H1 (cell line): ENCODE results near the gene SLC35F3. TPM values are rescaled to one million over a fixed set of nuclear protein-coding genes. Genes with fewer than 3 reads are reported as not detected.

Experiments
- CTCF ChIA-PET: fragments of 300-600 bp; sonication (Branson Sonifier 250); formaldehyde crosslinking; loops from one replicate; lab custom pipeline; 2021; ENCODE audit not compliant: partially characterized antibody; lab: Charles Lee
- POLR2A ChIA-PET: fragments of 300-600 bp; sonication (Branson Sonifier 250); formaldehyde crosslinking; loops from one replicate; lab custom pipeline; 2021; ENCODE audit warnings: inconsistent platforms; ENCODE audit not compliant: partially characterized antibody; lab: Charles Lee
- DNase-seq, 2 experiments: peaks; one replicate each; pipeline versions ENCODE4 v3.0.0 to v3.0.0-alpha.2; 2010 to 2022; ENCODE audit warnings: low spot score in 2 of 2, low read depth in 1 of 2, mixed read lengths in 1 of 2
- FAIRE-seq: peaks from 2 replicates; lab custom pipeline; 2011; peaks lifted over from hg19 to GRCh38; lab: Jason Lieb, UNC
- H2AFZ ChIP-seq: 2 replicates; pipeline ENCODE4 v1.8.1; 2012; ENCODE audit warnings: low read length, inconsistent platforms
- H2AK5ac ChIP-seq: 2 replicates; pipeline ENCODE4 v1.6.1; 2013; ENCODE audit warnings: low read depth, low read length
- H2BK120ac ChIP-seq: replicated peaks from 2 replicates; pipeline ENCODE3; 2013; ENCODE audit warnings: low read depth, low read length, inconsistent platforms
- H2BK12ac ChIP-seq: 2 replicates; pipeline ENCODE4 v1.6.1; 2013; ENCODE audit warnings: low read depth, low read length
- H2BK15ac ChIP-seq: 2 replicates; pipeline ENCODE4 v1.6.1; 2013; ENCODE audit warnings: low read length
- H2BK20ac ChIP-seq: 2 replicates; pipeline ENCODE4 v1.6.1; 2013; ENCODE audit warnings: low read length
- H2BK5ac ChIP-seq: 2 replicates; pipeline ENCODE4 v1.6.1; 2013; ENCODE audit warnings: low read depth, low read length
- H3K14ac ChIP-seq: 2 replicates; pipeline ENCODE4 v1.6.1; 2013; ENCODE audit warnings: inconsistent platforms; ENCODE audit not compliant: insufficient read length
- H3K18ac ChIP-seq: 2 replicates; pipeline ENCODE4 v1.6.1; 2013; ENCODE audit warnings: low read length; ENCODE audit errors: extremely low read depth
- H3K23ac ChIP-seq: 2 replicates; pipeline ENCODE4 v1.6.1; 2013; ENCODE audit warnings: inconsistent platforms; ENCODE audit not compliant: insufficient read length
- H3K23me2 ChIP-seq: 2 replicates; pipeline ENCODE4 v1.6.1; 2013; ENCODE audit warnings: low read depth, low read length
- H3K27ac ChIP-seq: 2 replicates; pipeline ENCODE4 v1.6.1; 2011; ENCODE audit warnings: low read depth, low read length, inconsistent platforms
- H3K27me3 ChIP-seq, 4 experiments: replicated peaks in 1 of 4; 1 replicate in 1 of 4; 2 replicates in 3 of 4; pipeline versions ENCODE4 v1.6.1 to v1.8.1; 2011 to 2013; ENCODE audit warnings: low read length in 3 of 4, mild to moderate bottlenecking in 3 of 4, inconsistent platforms in 2 of 4, mixed read lengths in 2 of 4, moderate library complexity in 1 of 4; ENCODE audit not compliant: control insufficient read depth in 3 of 4, insufficient read depth in 3 of 4; ENCODE audit errors: extremely low read depth in 1 of 4
- H3K36me3 ChIP-seq, 4 experiments: 2 replicates each; pipeline versions ENCODE4 v1.6.1 to v1.8.1; 2011 to 2013; ENCODE audit warnings: mild to moderate bottlenecking in 4 of 4, low read length in 3 of 4, moderate library complexity in 2 of 4, control low read depth in 1 of 4, inconsistent platforms in 1 of 4; ENCODE audit not compliant: insufficient read depth in 4 of 4, control insufficient read depth in 2 of 4
- H3K4ac ChIP-seq: replicated peaks from 2 replicates; pipeline ENCODE3; 2013; ENCODE audit warnings: low read length, low read depth, mixed read lengths, inconsistent platforms; ENCODE audit not compliant: insufficient read length
- H3K4me1 ChIP-seq, 4 experiments: replicated peaks in 1 of 4; 1 replicate in 1 of 4; 2 replicates in 3 of 4; pipeline versions ENCODE4 v1.6.1 to v1.8.1; 2011 to 2013; ENCODE audit warnings: low read length in 3 of 4, inconsistent platforms in 2 of 4, mixed read lengths in 1 of 4; ENCODE audit not compliant: insufficient read depth in 4 of 4, control insufficient read depth in 3 of 4
- H3K4me2 ChIP-seq, 2 experiments: 2 replicates each; pipeline versions ENCODE4 v1.6.1 to v1.8.1; 2011 to 2013; ENCODE audit warnings: low read depth in 2 of 2, low read length in 2 of 2, control low read depth in 1 of 2, inconsistent platforms in 1 of 2, mild to moderate bottlenecking in 1 of 2; ENCODE audit not compliant: insufficient read depth in 1 of 2
- H3K4me3 ChIP-seq, 4 experiments: fragments of 200-600, 300-600 bp in 1 of 4; sonication (generic), shearing (Covaris generic), sonication (Bioruptor Twin) in 1 of 4; 2 replicates each; pipeline versions ENCODE4 v1.5.1 to v1.8.1; 2011 to 2016; ENCODE audit warnings: low read length in 4 of 4, low read depth in 3 of 4, control low read depth in 2 of 4, inconsistent platforms in 2 of 4, mild to moderate bottlenecking in 2 of 4, mixed read lengths in 1 of 4, moderate library complexity in 1 of 4; ENCODE audit not compliant: insufficient read depth in 2 of 4; ENCODE audit errors: extremely low read depth in 1 of 4
- H3K56ac ChIP-seq: replicated peaks from 2 replicates; pipeline ENCODE3; 2013; ENCODE audit warnings: low read depth, mild to moderate bottlenecking, mixed read lengths, low read length, inconsistent platforms; ENCODE audit not compliant: insufficient read length
- H3K79me1 ChIP-seq: 2 replicates; pipeline ENCODE4 v1.6.1; 2013; ENCODE audit warnings: low read depth, low read length, control low read depth
- H3K79me2 ChIP-seq, 2 experiments: 2 replicates each; pipeline versions ENCODE4 v1.6.1 to v1.8.1; 2012 to 2013; ENCODE audit warnings: low read length in 2 of 2, mild to moderate bottlenecking in 2 of 2, inconsistent platforms in 1 of 2; ENCODE audit not compliant: insufficient read depth in 2 of 2, control insufficient read depth in 1 of 2
- H3K9ac ChIP-seq, 4 experiments: replicated peaks in 1 of 4; 1 replicate in 1 of 4; 2 replicates in 3 of 4; pipeline versions ENCODE4 v1.6.1 to v1.8.1; 2011 to 2013; ENCODE audit warnings: low read depth in 3 of 4, low read length in 3 of 4, control low read depth in 2 of 4, mild to moderate bottlenecking in 2 of 4, moderate library complexity in 2 of 4, inconsistent platforms in 1 of 4; ENCODE audit errors: extremely low read depth in 1 of 4
- H3K9me3 ChIP-seq, 2 experiments: 2 replicates each; pipeline versions ENCODE4 v1.6.1 to v1.8.1; 2012 to 2013; ENCODE audit warnings: mild to moderate bottlenecking in 2 of 2, moderate library complexity in 2 of 2, control low read depth in 1 of 2, inconsistent platforms in 1 of 2, low read depth in 1 of 2, low read length in 1 of 2, mixed read lengths in 1 of 2; ENCODE audit not compliant: insufficient read depth in 2 of 2
- H4K20me1 ChIP-seq, 2 experiments: replicated peaks in 1 of 2; 2 replicates each; pipeline versions ENCODE3 to v1.8.1; 2011 to 2013; ENCODE audit warnings: inconsistent platforms in 2 of 2, low read length in 2 of 2, mild to moderate bottlenecking in 1 of 2; ENCODE audit not compliant: insufficient read depth in 2 of 2, control insufficient read depth in 1 of 2
- H4K5ac ChIP-seq: 2 replicates; pipeline ENCODE4 v1.6.1; 2013; ENCODE audit warnings: low read length, low read depth, mixed read lengths, inconsistent platforms; ENCODE audit not compliant: insufficient read length
- H4K8ac ChIP-seq: 2 replicates; pipeline ENCODE4 v1.8.0; 2013; ENCODE audit warnings: mild to moderate bottlenecking, moderate library complexity, low read length, inconsistent platforms; ENCODE audit not compliant: insufficient read depth; ENCODE audit errors: extremely low read depth
- H4K91ac ChIP-seq: replicated peaks from 2 replicates; pipeline ENCODE3; 2013; ENCODE audit warnings: low read length, mixed read lengths, inconsistent platforms; ENCODE audit not compliant: insufficient read length
- ATF2 ChIP-seq: IDR thresholded peaks from 2 replicates; pipeline ENCODE4 v1.6.1; 2012; ENCODE audit warnings: low read length, inconsistent platforms
- EP300 ChIP-seq, 2 experiments: IDR thresholded peaks; 1 replicate in 1 of 2; 2 replicates in 1 of 2; pipeline ENCODE4 v1.6.1; 2011 to 2012; ENCODE audit warnings: low read depth in 2 of 2, low read length in 2 of 2, mild to moderate bottlenecking in 2 of 2, borderline replicate concordance in 1 of 2, inconsistent platforms in 1 of 2, moderate library complexity in 1 of 2
- JUND ChIP-seq: IDR thresholded peaks from 2 replicates; pipeline ENCODE4 v1.6.1; 2011; ENCODE audit warnings: mild to moderate bottlenecking, improper control_type of control experiment, low read length
- POLR2A ChIP-seq, 2 experiments: IDR thresholded peaks; 1 replicate in 1 of 2; 2 replicates in 1 of 2; pipeline ENCODE4 v1.6.1; 2011; ENCODE audit warnings: low read depth in 2 of 2, low read length in 2 of 2, mild to moderate bottlenecking in 2 of 2; ENCODE audit errors: control extremely low read depth in 1 of 2
- RNF2 ChIP-seq: fragments of 200-900, 300-1000 bp; sonication (generic); IDR thresholded peaks from 2 replicates; pipeline ENCODE4 v1.7.1; 2016; ENCODE audit warnings: borderline replicate concordance, low read depth, mild to moderate bottlenecking, antibody characterized with exemption, low read length; ENCODE audit not compliant: poor library complexity, severe bottlenecking; ENCODE audit errors: missing control alignments
- WGBS, 2 experiments: shearing (Covaris generic) in 1 of 2; methylation state at CpG; one replicate each; pipeline versions ENCODE4 v1.1.6 to v1.1.7; 2013 to 2015; ENCODE audit warnings: low lambda C conversion rate in 2 of 2, mixed read lengths in 2 of 2, inconsistent platforms in 1 of 2, low coverage in 1 of 2, missing lambda C conversion rate in 1 of 2; ENCODE audit not compliant: insufficient replicate concordance in 2 of 2, insufficient coverage in 1 of 2, insufficient read length in 1 of 2; ENCODE audit errors: extremely low coverage in 1 of 2, missing lambda C conversion rate in 1 of 2; 5-methylcytosine and 5-hydroxymethylcytosine counted together
- polyA plus RNA-seq, 7 experiments: library from polyadenylated mRNA; depleted of rRNA in 3 of 7; stranded (reverse) in 5 of 7; unstranded in 2 of 7; fragments of >200 nt in 5 of 7; fragments of 200-250 nt in 2 of 7; gene quantifications; 1 replicate in 5 of 7; 2 replicates in 1 of 7; 4 replicates in 1 of 7; pipeline versions ENCODE4 v1.2.1 to v1.2.3, GENCODE V29; 2011 to 2013; ENCODE audit warnings: missing spikeins in 2 of 7, mixed read lengths in 2 of 7
- total RNA-seq: library from RNA; stranded (reverse); fragmentation: NEBNext Ultra II Directional; extraction: Animal tissue kit (Norgen Biotek cat#: 25700); gene quantifications from 2 replicates; pipeline ENCODE4 v1.2.1, GENCODE V29; 2021

The SLC35F3 gene
- total and polyA plus RNA-seq, 2 of the 8 experiments (the other 6 are each of a cell fraction or from before 2014, with no cell fraction given) = 0.78 to 1.2 TPM

- 95% methylated on average over 7 of the region's 7 CpGs; no CpG with 5 or more reads in 1 of the 2 experiments for WGBS, 2 experiments
- Histone ChIP-seq H3K27me3 (no peaks in the 10 kb centered on the region), H3K23me2 (no peaks in the 10 kb centered on the region; the same call in 1 of the 2 replicates), H3K79me1 (no peaks in the 10 kb centered on the region), H4K5ac (no peak overlapping the region), H3K4ac (no peak overlapping the region), H2BK12ac (no peak overlapping the region), H3K9me3 (no peaks in the 10 kb centered on the region), H2BK5ac (no peak overlapping the region), H2BK20ac (no peak overlapping the region), H3K4me1 (peaks cover 0 to 5% (median 2%) of the 10 kb centered on the region in 4 experiments; a peak in 4 of 7 replicates), H3K18ac (no peak overlapping the region), H3K56ac (no peak overlapping the region), H3K4me3 (no peak overlapping the region), H2AK5ac (no peak overlapping the region; the same call in 1 of the 2 replicates), H4K8ac (no peak overlapping the region), H3K4me2 (no peak overlapping the region), H2AFZ (no peak overlapping the region), H3K36me3 (no peaks in the 10 kb centered on the region), H3K23ac (no peak overlapping the region), H3K9ac (no peak overlapping the region), H4K20me1 (no peaks in the 10 kb centered on the region), H3K27ac (no peak overlapping the region), H3K14ac (no peak overlapping the region), H2BK120ac (no peak overlapping the region), H2BK15ac (no peak overlapping the region), H4K91ac (no peak overlapping the region), H3K79me2 (no peaks in the 10 kb centered on the region)
- FAIRE-seq (no peak), DNase-seq (no peak)
- POLR2A ChIA-PET = no interaction called here
- CTCF ChIA-PET = interaction anchor here (0.7 to 11.3 kb wide), 19 partner anchors 7 to 186 kb away, joined by 3 to 170 read pairs (median 16); no protein-coding TSS in a partner anchor
- no peak for TF ChIP-seq JUND
- no peak for TF ChIP-seq RNF2
- TF ChIP-seq POLR2A (IDR thresholded peaks at IDR 0.05; ENCODE audit: control extremely low read depth in 1 of 2, low read depth in 2 of 2, low read length in 2 of 2) = no peak
- TF ChIP-seq EP300 (IDR thresholded peaks at IDR 0.05; ENCODE audit: borderline replicate concordance in 1 of 2, low read depth in 2 of 2, low read length in 2 of 2) = no peak
- no peak for TF ChIP-seq ATF2
These were observed 406.9 kb downstream of the SLC35F3 start for GRCh38 chr1:234311414-234311813.
